Measurements from ENCODE around the gene TRAF7. TPM values are rescaled to one million over a fixed set of nuclear protein-coding genes. Genes with fewer than 3 reads are reported as not detected.
"Not testable (repeated sequence)": the region's sequence is repeated elsewhere in the genome, so short reads cannot be mapped to it uniquely, and the experiment has no call there.

The TRAF7 gene
- 43.4 and 45.5 TPM in 2 replicates for total RNA-seq (2014; rRNA removed; shearing (Covaris generic))

- DNase-seq (ENCODE audit: low read depth): peak; percentile 100
Measured at GRCh38 chr16:2155091-2155950, at the start of gene TRAF7. Gene TRAF7, plus strand, starts transcription at chr16:2155782. Its CDS starts 8,139 bp downstream, at chr16:2163921.

GRCh38 chr16:2106211-2106610, 49.4 kb upstream of the TRAF7 start:
- not testable (repeated sequence) for DNase-seq (ENCODE audit: low read depth)

GRCh38 chr16:2107121-2107790, 48.3 kb upstream of the TRAF7 start:
- peak; percentile 72 for DNase-seq (ENCODE audit: low read depth)

- not testable (repeated sequence) for DNase-seq (ENCODE audit: low read depth)
Measured at GRCh38 chr16:2107791-2108125, 47.8 kb upstream of the TRAF7 start.

- DNase-seq (ENCODE audit: low read depth): not testable (repeated sequence)
Measured at GRCh38 chr16:2108446-2109270, 46.9 kb upstream of the TRAF7 start.

- DNase-seq (ENCODE audit: low read depth): not testable (repeated sequence)
Measured at GRCh38 chr16:2109271-2109580, 46.4 kb upstream of the TRAF7 start.

- not testable (repeated sequence) for DNase-seq (ENCODE audit: low read depth)
Measured at GRCh38 chr16:2109872-2110271, 45.7 kb upstream of the TRAF7 start.

- DNase-seq (ENCODE audit: low read depth): not testable (repeated sequence)
Measured at GRCh38 chr16:2110332-2111008, 45.1 kb upstream of the TRAF7 start.

- DNase-seq (ENCODE audit: low read depth): not testable (repeated sequence)
Measured at GRCh38 chr16:2111009-2111353, 44.6 kb upstream of the TRAF7 start.

GRCh38 chr16:2111412-2112335, 43.9 kb upstream of the TRAF7 start:
- DNase-seq (ENCODE audit: low read depth): not testable (repeated sequence)

GRCh38 chr16:2112539-2113106, 43.0 kb upstream of the TRAF7 start:
- not testable (repeated sequence) for DNase-seq (ENCODE audit: low read depth)

- DNase-seq (ENCODE audit: low read depth): not testable (repeated sequence)
Measured at GRCh38 chr16:2114225-2114624, 41.4 kb upstream of the TRAF7 start.

GRCh38 chr16:2114885-2115590, 40.5 kb upstream of the TRAF7 start:
- not testable (repeated sequence) for DNase-seq (ENCODE audit: low read depth)

GRCh38 chr16:2115591-2115973, 40.0 kb upstream of the TRAF7 start:
- DNase-seq (ENCODE audit: low read depth): no peak

GRCh38 chr16:2116428-2116827, 39.2 kb upstream of the TRAF7 start:
- not testable (repeated sequence) for DNase-seq (ENCODE audit: low read depth)

GRCh38 chr16:2117341-2117740, 38.2 kb upstream of the TRAF7 start:
- DNase-seq (ENCODE audit: low read depth): not testable (repeated sequence)

GRCh38 chr16:2117960-2118722, 37.4 kb upstream of the TRAF7 start:
- DNase-seq (ENCODE audit: low read depth): not testable (repeated sequence)

GRCh38 chr16:2121325-2121724, 34.3 kb upstream of the TRAF7 start:
- DNase-seq (ENCODE audit: low read depth): peak; percentile 72

GRCh38 chr16:2121853-2122252, 33.7 kb upstream of the TRAF7 start:
- no peak for DNase-seq (ENCODE audit: low read depth)
